Fibroblast of mammary gland (primary cell): ENCODE results near the gene SYNE1.

ENCODE experiments used
- DNase-seq: peaks from one replicate; pipeline ENCODE4 v3.0.0-alpha.2; 2010; ENCODE audit warnings: low read depth
- H3K4me3 ChIP-seq: 2 replicates; pipeline ENCODE4 v1.5.1; 2011; ENCODE audit warnings: low read depth, mild to moderate bottlenecking, low read length, moderate library complexity; ENCODE audit not compliant: control insufficient read depth
- TF ChIP-seq, protein P1 (sequence below): conservative IDR thresholded peaks from 2 replicates; pipeline ENCODE4 v1.5.1; 2011; ENCODE audit warnings: low read depth, low read length, inconsistent platforms; ENCODE audit not compliant: control insufficient read depth, insufficient read depth

SYNE1 gene

DNA sequence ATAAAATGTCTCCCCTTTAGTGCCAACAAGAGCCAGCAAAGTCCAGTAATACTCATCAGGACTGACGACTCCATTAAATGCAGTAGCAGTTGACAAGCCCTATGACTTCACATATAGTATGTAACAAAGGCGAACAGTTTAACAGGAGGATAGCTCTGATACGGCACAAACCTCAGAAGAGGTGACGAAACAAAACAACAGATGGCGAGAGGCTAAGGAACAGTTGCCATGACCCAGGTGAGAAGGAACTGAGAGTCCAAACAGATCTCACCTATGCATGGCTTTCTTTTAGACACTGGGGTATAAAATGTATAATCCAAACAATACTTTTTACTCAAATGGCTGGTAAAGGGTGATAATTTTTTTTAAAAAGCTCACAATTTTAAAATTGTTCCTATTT lies 37.1 kb downstream of the SYNE1 start:
- DNase-seq: no peak
- TF ChIP-seq, protein P1, sequence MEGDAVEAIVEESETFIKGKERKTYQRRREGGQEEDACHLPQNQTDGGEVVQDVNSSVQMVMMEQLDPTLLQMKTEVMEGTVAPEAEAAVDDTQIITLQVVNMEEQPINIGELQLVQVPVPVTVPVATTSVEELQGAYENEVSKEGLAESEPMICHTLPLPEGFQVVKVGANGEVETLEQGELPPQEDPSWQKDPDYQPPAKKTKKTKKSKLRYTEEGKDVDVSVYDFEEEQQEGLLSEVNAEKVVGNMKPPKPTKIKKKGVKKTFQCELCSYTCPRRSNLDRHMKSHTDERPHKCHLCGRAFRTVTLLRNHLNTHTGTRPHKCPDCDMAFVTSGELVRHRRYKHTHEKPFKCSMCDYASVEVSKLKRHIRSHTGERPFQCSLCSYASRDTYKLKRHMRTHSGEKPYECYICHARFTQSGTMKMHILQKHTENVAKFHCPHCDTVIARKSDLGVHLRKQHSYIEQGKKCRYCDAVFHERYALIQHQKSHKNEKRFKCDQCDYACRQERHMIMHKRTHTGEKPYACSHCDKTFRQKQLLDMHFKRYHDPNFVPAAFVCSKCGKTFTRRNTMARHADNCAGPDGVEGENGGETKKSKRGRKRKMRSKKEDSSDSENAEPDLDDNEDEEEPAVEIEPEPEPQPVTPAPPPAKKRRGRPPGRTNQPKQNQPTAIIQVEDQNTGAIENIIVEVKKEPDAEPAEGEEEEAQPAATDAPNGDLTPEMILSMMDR: no peak
- H3K4me3 ChIP-seq: no peak overlapping the region

- TF ChIP-seq, protein P1: no peak
- no peak overlapping the region for H3K4me3 ChIP-seq
- DNase-seq: peak; percentile 52
These were observed 38.1 kb downstream of the SYNE1 start for GRCh38 chr6:152598901-152599537.

DNA sequence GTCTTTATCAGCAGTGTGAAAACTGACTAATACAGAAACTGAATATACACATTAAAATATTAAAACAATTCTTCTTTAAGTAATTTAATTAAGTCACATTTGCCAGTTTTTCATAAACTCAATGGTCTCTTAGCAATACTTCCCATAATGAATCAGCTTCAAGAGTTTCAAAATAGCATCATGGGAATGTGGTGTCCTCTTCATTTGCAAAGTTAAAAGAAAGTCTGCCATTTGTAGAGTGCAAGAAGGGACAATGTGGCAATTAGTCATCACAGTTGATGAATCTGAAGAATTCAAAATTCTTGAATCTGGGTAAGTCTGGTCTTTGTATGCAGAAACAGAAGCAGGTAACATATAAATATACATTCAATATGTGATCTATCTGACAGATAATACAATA lies 38.7 kb downstream of the SYNE1 start:
- DNase-seq: peak; percentile 62
- H3K4me3 ChIP-seq: no peak overlapping the region
- TF ChIP-seq, protein P1: no peak

DNA sequence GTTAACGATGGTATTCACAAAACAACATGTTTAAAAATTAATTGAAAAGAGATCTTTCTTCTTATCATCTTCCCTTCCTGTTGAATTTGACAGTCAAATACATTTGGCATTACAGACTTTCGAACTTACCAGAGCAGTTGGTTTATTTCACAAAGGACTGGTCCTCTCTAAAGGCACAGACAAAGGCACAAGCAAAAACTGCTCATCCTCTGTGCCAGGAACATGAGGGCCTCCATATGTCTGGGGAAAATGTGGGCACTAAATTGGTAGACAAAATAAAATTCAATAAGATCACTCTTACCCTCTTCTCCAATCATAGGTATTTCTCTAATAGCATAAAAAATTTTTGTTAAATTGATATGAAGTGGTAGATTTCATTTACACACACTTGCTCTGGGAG lies 40.4 kb downstream of the SYNE1 start:
- no peak overlapping the region for H3K4me3 ChIP-seq
- no peak for DNase-seq
- TF ChIP-seq, protein P1: no peak

DNA sequence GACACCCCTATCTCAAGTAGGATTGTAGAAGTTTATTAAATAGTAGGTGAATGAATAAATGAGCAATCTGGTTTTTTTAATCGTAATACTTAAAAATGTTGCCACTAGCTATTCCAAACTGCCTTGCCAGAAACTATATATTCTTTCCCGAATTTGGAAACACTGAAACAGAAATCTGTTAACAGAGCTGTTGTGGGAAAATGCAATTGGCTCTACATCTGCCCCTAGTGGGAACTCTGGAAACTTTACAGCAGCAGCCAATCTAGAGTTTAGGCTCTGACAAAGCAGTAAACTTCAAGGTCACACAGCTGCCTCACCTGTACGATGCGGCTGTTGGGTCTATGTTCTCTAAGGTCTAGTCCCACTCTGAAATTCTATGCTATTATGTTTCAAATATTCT lies 41.7 kb downstream of the SYNE1 start:
- DNase-seq: peak; percentile 14
- TF ChIP-seq, protein P1: peak; percentile 54

DNA sequence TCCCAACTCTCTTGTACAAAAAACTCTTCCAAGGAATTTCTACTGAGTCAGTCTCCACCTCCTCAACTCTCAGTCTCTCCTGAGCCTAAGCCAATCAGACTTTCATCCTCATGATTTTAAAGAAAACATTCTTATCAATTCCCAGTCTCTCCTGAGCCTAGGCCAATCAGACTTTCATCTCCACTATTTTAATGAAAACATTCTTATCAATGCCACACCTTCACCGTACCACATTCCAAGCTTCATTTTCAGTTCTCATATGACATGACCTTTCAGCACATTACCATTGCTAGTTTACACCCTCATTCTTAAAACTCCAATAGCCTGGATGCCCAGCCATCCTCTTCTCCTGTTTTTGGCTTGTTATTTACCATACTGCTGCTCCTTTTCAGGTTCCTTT lies 42.5 kb downstream of the SYNE1 start:
- DNase-seq: no peak
- H3K4me3 ChIP-seq: no peak overlapping the region
- TF ChIP-seq, protein P1: no peak

More for the DNA sequence above, 41.7 kb downstream of the SYNE1 start:
- no peak overlapping the region for H3K4me3 ChIP-seq

DNA sequence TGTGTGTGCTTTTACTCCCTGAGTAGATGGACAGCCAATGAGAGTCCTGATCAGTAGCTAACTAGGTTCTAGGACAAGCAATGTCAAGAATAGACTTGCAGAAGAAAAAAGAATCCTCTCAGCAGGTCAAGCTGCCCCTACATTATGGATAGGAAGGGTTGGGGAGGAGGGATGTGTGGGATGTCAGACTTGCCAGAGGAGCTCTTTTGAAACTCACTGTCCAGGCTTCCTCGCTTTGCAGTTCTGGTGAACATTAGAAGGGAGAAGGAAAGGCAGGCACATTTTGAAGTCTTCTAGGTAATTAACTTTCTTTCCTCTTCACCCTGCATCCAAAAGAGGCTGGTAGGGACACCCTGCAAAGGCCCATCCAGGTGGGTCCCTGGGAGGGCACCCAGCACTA lies 48.7 kb downstream of the SYNE1 start:
- no peak overlapping the region for H3K4me3 ChIP-seq
- no peak for DNase-seq
- TF ChIP-seq, protein P1: no peak
